ENCODE results near the gene ATXN2.
A peak's percentile ranks its signal among the peaks of the same experiment; 100 is the strongest.

ATXN2 gene

DNA sequence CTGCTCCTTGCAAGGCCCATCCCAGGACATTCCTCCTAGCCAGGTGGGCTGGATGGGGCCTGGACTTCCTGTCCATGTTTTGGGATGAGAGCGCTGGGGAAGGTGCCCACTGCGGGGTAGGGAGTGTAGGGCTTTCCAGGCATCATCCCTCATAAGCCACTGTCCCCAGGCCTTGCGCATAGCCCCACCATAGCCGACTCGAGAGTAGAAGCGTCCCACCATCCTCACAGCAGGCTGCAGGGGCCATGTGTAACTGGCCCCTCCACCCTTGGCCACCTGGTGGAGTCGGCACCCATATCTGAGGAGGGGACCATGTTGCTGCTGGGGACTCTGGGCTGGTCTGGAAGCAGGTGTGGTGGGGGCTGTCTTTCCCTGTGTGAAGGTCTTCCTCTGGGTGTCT lies 162.8 kb downstream of the ATXN2 start:
- no peak for DNase-seq (ENCODE audit: low read depth)

DNA sequence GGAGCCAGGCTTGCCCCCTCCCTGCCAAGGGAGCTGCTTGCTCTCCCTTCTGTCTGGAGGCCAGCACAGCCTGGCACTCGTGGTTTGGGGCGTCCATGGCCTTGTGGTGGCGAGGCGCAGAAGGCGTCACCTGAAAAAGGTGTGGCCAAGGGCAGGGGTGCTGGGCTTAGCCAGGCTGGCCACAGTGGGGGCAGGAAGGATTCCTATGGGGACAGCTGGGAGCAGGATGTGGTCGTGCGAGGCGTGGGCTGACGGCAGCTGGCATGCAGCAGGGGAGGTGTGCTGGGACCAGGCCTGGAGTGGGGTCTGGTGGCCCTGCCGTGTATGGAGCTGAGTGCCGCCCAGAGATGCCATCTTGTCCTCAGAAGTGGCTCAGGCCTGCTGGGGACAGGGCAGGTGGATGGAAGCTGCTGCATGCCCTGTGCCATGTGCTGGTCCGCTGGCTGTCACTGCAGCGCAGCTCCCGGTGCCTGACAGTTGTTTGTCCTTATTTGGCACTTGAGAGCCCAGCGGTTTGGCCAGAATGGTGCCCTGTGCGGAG lies 163.4 kb downstream of the ATXN2 start:
- DNase-seq (ENCODE audit: low read depth) = no peak

DNA sequence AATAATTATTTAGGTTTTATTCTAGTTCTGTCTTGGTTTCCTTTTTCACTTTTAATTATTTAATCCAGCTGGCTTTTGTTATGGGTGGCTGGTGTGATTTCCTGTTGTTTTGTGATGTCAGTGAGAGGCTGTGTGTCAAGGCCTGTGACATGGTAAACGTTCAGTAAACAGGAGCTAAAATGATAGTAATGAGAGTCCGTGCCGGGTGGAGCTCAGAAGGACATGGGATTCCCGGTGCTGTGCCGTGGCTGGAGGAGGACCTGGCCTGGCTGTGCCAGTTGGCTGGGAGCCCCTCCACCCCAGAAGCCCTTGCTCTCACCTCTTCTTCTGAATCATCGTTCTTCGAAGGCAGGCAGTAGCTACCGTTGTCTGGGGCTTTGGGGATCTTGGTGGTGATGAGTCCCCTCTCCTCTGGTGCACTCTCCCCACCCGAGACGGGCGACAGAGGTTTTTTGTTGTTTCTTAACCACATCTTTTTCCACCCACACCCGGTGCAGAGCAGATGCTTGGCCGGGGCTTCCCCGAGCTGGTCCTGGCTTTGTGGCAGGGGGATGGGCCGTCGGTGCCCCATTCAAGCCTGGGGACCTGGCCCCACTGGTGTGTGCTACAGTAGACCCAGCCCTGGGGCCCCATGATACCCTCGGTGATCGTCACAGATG lies 164.3 kb downstream of the ATXN2 start:
- peak; percentile 79 for DNase-seq (ENCODE audit: low read depth)

- DNase-seq (ENCODE audit: low read depth) = no peak
These were observed 165.1 kb downstream of the ATXN2 start for GRCh38 chr12:111434049-111434448.

DNA sequence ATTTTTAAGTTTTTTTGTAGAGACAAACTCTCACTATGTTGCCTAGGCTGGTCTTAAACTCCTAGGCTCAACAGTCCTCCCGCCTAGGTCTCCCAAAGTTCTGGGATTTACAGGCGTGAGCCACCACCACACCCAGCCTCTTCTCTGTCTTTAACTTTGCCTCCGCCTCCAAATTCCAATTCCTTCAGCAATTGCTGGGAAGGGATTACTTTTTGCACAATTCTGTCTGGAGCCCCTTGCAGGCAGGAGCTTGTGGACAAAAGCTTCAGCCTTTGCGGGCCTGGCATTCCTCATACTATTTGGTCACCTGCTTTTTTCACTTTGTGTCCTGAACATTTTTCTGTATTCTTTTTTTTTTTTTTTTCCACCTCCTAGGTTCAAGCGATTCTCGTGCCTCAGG lies 167.3 kb downstream of the ATXN2 start:
- DNase-seq (ENCODE audit: low read depth) = no peak

GRCh38 chr12:111430433-111431353 lies 168.4 kb downstream of the ATXN2 start:
- DNase-seq (ENCODE audit: low read depth) = peak; percentile 63

- peak; percentile 51 for DNase-seq (ENCODE audit: low read depth)
These were observed 169.2 kb downstream of the ATXN2 start for GRCh38 chr12:111429828-111430432.

DNA sequence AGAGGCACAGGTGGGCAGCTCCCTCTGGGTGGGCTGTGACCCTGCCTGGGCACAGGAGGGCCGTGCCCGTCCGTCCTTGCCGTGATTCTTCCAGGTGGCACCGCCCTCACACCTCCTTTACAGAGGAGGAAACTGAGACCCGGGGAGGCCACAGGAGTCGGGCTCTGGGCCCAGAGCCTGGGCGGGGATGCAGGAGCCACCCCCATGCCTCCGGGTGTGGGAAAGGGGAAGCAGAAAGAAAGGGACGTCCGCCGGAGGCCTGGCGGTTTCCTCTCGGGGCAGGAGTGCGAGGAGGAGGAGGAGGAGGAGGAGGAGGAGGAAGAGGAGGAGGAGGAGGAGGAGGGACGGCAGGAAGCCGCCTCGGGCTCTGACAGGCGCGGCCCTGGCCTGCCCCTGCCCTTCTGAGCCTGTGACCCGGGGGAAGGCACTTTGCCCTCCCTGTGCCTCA lies 170.4 kb downstream of the ATXN2 start:
- no peak for DNase-seq (ENCODE audit: low read depth)

GRCh38 chr12:111428081-111428727 lies 170.9 kb downstream of the ATXN2 start:
- DNase-seq (ENCODE audit: low read depth) = no peak

GRCh38 chr12:111427417-111428074 lies 171.6 kb downstream of the ATXN2 start:
- no peak for DNase-seq (ENCODE audit: low read depth)

GRCh38 chr12:111426344-111427185 lies 172.6 kb downstream of the ATXN2 start:
- no peak for DNase-seq (ENCODE audit: low read depth)

DNA sequence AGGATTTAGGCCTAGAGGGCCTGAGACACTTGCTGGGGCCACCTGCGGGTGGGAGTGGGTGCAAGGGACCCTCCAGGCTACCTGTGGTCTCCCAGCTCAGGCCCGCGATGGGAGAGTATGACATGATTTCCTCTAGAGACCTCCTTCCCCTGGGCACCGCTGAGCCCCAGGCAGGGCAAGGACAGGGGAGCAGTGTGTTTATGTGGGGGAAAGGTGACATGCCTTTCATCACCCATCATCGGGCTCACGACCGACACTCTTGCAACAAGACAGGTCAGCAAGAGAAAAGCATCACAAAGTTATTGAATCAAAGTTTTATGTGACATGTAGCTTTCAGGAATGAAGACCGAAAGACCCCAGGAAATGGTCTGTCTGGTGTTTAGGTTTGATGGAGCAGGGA lies 173.5 kb downstream of the ATXN2 start:
- DNase-seq (ENCODE audit: low read depth) = no peak

DNA sequence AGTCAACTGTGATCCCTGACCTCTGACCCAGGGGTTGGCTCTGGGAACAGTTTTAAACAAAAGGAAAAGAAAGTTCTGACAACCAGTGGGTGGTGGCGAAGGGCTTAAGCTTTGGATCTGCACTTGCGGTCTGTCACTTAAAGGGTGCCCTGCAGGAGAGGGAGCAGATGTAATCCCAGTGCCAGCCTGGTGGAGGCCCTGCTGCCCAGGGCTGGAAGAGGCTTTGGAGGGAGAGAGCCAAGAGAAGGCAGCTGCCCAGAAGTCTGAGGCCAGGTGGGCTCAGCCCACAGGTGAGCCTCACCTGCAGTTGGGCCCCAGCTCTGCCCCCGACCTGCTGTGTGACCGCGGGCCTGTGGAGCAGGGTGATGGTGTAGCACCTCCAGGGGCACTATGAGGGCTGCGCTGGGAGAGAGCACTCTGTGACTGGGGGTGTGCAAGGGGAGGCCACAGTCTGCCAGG lies 174.3 kb downstream of the ATXN2 start:
- DNase-seq (ENCODE audit: low read depth) = no peak

- no peak for DNase-seq (ENCODE audit: low read depth)
These were observed 174.8 kb downstream of the ATXN2 start for GRCh38 chr12:111424189-111424792.

GRCh38 chr12:111420494-111420893 lies 178.6 kb downstream of the ATXN2 start:
- DNase-seq (ENCODE audit: low read depth) = no peak

GRCh38 chr12:111419784-111420183 lies 179.3 kb downstream of the ATXN2 start:
- DNase-seq (ENCODE audit: low read depth) = no peak

GRCh38 chr12:111418594-111418880 lies 180.6 kb downstream of the ATXN2 start:
- no peak for DNase-seq (ENCODE audit: low read depth)

DNA sequence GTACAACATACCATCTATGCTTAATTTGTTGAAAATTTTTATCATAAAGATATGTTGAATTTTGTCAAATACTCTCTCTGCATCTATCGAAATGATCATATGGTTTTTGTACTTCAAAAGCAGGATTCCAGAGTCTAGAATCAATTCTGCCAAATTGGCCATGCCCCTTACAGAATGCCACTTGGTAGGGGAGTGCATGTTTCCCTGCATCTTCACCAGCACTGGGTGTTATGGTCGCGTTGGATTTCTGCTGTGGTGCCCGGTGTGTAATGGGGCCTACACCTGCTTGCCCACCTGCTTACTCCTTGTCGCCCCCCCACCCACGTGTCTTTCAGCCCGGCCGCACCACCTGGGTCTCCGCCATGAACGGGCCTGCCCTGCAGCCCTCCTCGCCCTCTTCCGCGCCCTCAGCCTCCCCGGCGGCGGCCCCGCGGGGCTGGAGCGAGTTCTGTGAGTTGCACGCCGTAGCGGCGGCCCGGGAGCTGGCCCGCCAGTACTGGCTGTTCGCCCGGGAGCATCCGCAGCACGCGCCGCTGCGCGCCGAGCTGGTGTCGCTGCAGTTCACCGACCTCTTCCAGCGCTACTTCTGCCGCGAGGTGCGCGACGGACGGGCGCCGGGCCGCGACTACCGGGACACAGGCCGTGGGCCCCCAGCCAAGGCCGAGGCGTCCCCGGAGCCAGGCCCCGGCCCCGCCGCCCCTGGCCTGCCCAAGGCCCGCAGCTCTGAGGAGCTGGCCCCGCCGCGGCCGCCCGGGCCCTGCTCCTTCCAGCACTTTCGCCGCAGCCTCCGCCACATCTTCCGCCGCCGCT lies 181.1 kb downstream of the ATXN2 start:
- DNase-seq (ENCODE audit: low read depth) = no peak

- no peak for DNase-seq (ENCODE audit: low read depth)
These were observed 181.8 kb downstream of the ATXN2 start for GRCh38 chr12:111417290-111417689.
